LNCaP clone FGC (cell line): ENCODE results near the gene ATP6V0A4.

Experiments
- DNase-seq: peaks from one replicate; pipeline ENCODE4 v3.0.0-alpha.2; 2011; ENCODE audit warnings: low read depth
- H3K4me3 ChIP-seq: 2 replicates; pipeline ENCODE4 v1.5.1; 2011; ENCODE audit warnings: mild to moderate bottlenecking, low read depth, low read length, control low read depth
- CTCF ChIP-seq: IDR thresholded peaks from 2 replicates; pipeline ENCODE4 v1.5.1; 2012; ENCODE audit warnings: mild to moderate bottlenecking; ENCODE audit not compliant: control insufficient read depth, insufficient read depth; ENCODE audit errors: extremely low read depth

ATP6V0A4 gene

GRCh38 chr7:138773176-138773575 lies 24.8 kb downstream of the ATP6V0A4 start:
- H3K4me3 ChIP-seq, result no peak overlapping the region
- DNase-seq, result no peak
- TF ChIP-seq CTCF, result no peak

GRCh38 chr7:138770904-138771303 lies 27.1 kb downstream of the ATP6V0A4 start:
- no peak overlapping the region for H3K4me3 ChIP-seq
- TF ChIP-seq CTCF, result no peak
- no peak for DNase-seq

GRCh38 chr7:138768241-138768640 lies 29.8 kb downstream of the ATP6V0A4 start:
- TF ChIP-seq CTCF, result no peak
- no peak for DNase-seq
- no peak overlapping the region for H3K4me3 ChIP-seq

- TF ChIP-seq CTCF, result no peak
- no peak for DNase-seq
- H3K4me3 ChIP-seq, result no peak overlapping the region
Observed at GRCh38 chr7:138756591-138757242, 41.3 kb downstream of the ATP6V0A4 start.

- no peak overlapping the region for H3K4me3 ChIP-seq
- DNase-seq, result no peak
- TF ChIP-seq CTCF, result no peak
Observed at GRCh38 chr7:138755842-138756590, 42.0 kb downstream of the ATP6V0A4 start.

- no peak for DNase-seq
- H3K4me3 ChIP-seq, result no peak overlapping the region
- no peak for TF ChIP-seq CTCF
Observed at GRCh38 chr7:138755331-138755747, 42.7 kb downstream of the ATP6V0A4 start.
